ENCODE results near the gene VASH2. TPM values are rescaled to one million over a fixed set of nuclear protein-coding genes. Genes with fewer than 3 reads are reported as not detected.

Gene VASH2
- polyA plus RNA-seq, 1 donor from 2014 or later = 65.2 TPM

Other genes with a start within 250 kb of the VASH2 start
- gene NSL1, start 158.8 kb upstream of the VASH2 start, polyA plus RNA-seq = 34.0 and 40.4 TPM in 2 replicates
- 62.5 and 72.0 TPM in 2 replicates for gene TATDN3, start 158.6 kb upstream of the VASH2 start, polyA plus RNA-seq
- gene SPATA45, start 102.9 kb upstream of the VASH2 start, polyA plus RNA-seq = 1.8 TPM in 1 of 2 replicates, not detected in the other
- gene FLVCR1, start 92.3 kb upstream of the VASH2 start, polyA plus RNA-seq = 37.8 and 42.1 TPM in 2 replicates
- 58.7 and 60.7 TPM in 2 replicates for gene ANGEL2, start 65.3 kb downstream of the VASH2 start, polyA plus RNA-seq
- 26.0 and 28.1 TPM in 2 replicates for gene RPS6KC1, start 100.7 kb downstream of the VASH2 start, polyA plus RNA-seq